Vagina (tissue), 2 donors: ENCODE measurements around the gene MEGF6.

Experiments
- CTCF ChIP-seq, 3 experiments: fragments of 450-650 bp in 2 of 3; fragments of 200-600 bp in 1 of 3; sonication (generic) in 1 of 3; IDR thresholded peaks; one replicate each; pipeline ENCODE4 v1.5.1; 2017 to 2019; ENCODE audit warnings: antibody characterized with exemption in 3 of 3, mild to moderate bottlenecking in 2 of 3, moderate library complexity in 2 of 3
- POLR2A ChIP-seq, 2 donors: fragments of 450-650 bp; IDR thresholded peaks; one replicate each; pipeline ENCODE4 v1.6.1; 2017; ENCODE audit warnings: antibody characterized with exemption in 2 of 2, mild to moderate bottlenecking in 2 of 2, moderate library complexity in 2 of 2
- POLR2AphosphoS5 ChIP-seq, 2 donors: sonication (generic); formaldehyde crosslinking; IDR thresholded peaks; one replicate each; pipeline ENCODE4 v1.9.0; 2017; ENCODE audit warnings: antibody characterized with exemption in 2 of 2, mild to moderate bottlenecking in 2 of 2, low read depth in 1 of 2; ENCODE audit not compliant: insufficient read depth in 1 of 2

- TF ChIP-seq CTCF (IDR thresholded peaks at IDR 0.05) (no peak), POLR2A (IDR thresholded peaks at IDR 0.05) (no peak), POLR2AphosphoS5 (IDR thresholded peaks at IDR 0.05; ENCODE audit: insufficient read depth in 1 of 2, low read depth in 1 of 2) (no peak)
Measured at GRCh38 chr1:3440711-3441409, 170.4 kb downstream of the MEGF6 start.
